WTC11 (cell line): ENCODE results near the gene SLC44A2. TPM values are rescaled to one million over a fixed set of nuclear protein-coding genes. Genes with fewer than 3 reads are reported as not detected.

Source experiments
- FOXP4 ChIP-seq: sonication (generic); formaldehyde crosslinking; IDR thresholded peaks from 2 replicates; pipeline ENCODE4 v1.8.0; 2022; ENCODE audit warnings: mild to moderate bottlenecking, missing genetic modification reagents
- GRHL2 ChIP-seq: fragments of 250-450 bp; sonication (Bioruptor Pico); IDR thresholded peaks from 2 replicates; pipeline ENCODE4 v1.8.0; 2022; ENCODE audit warnings: mild to moderate bottlenecking, moderate library complexity; ENCODE audit not compliant: insufficient replicate concordance, severe bottlenecking
- GTF2I ChIP-seq: fragments of 250-450 bp; sonication (Bioruptor Pico); conservative IDR thresholded peaks from 2 replicates; pipeline ENCODE4 v1.4.0; 2021; ENCODE audit warnings: mild to moderate bottlenecking
- HMGA2 ChIP-seq: fragments of 250-450 bp; sonication (Bioruptor Pico); IDR thresholded peaks from 2 replicates; pipeline ENCODE4 v1.4.0; 2021; ENCODE audit warnings: mild to moderate bottlenecking, moderate library complexity
- IRF2 ChIP-seq: sonication (generic); formaldehyde crosslinking; IDR thresholded peaks from 2 replicates; pipeline ENCODE4 v1.8.0; 2022; ENCODE audit warnings: low read depth, missing genetic modification reagents, borderline replicate concordance
- JAZF1 ChIP-seq: fragments of 250-450 bp; sonication (Bioruptor Pico); IDR thresholded peaks from 2 replicates; pipeline ENCODE4 v1.9.0; 2021; ENCODE audit warnings: moderate library complexity, mild to moderate bottlenecking, inconsistent platforms
- KAT7 ChIP-seq: sonication (generic); formaldehyde crosslinking; IDR thresholded peaks from 2 replicates; pipeline ENCODE4 v1.8.1; 2023; ENCODE audit warnings: missing genetic modification reagents, mild to moderate bottlenecking, borderline replicate concordance
- MAX ChIP-seq: sonication (generic); formaldehyde crosslinking; IDR thresholded peaks from 2 replicates; pipeline ENCODE4 v1.8.0; 2022; ENCODE audit warnings: mild to moderate bottlenecking, missing genetic modification reagents
- MYBL2 ChIP-seq: sonication (generic); formaldehyde crosslinking; IDR thresholded peaks from 2 replicates; pipeline ENCODE4 v1.8.1; 2023; ENCODE audit warnings: mild to moderate bottlenecking, moderate library complexity, missing genetic modification reagents
- NFE2L1 ChIP-seq: sonication (generic); formaldehyde crosslinking; IDR thresholded peaks from 2 replicates; pipeline ENCODE4 v1.8.1; 2023; ENCODE audit warnings: missing genetic modification reagents
- OVOL2 ChIP-seq: fragments of 250-450 bp; sonication (Bioruptor Pico); IDR thresholded peaks from 2 replicates; pipeline ENCODE4 v1.9.0; 2021; ENCODE audit warnings: mild to moderate bottlenecking, borderline replicate concordance
- PRDM15 ChIP-seq: sonication (generic); formaldehyde crosslinking; IDR thresholded peaks from 2 replicates; pipeline ENCODE4 v1.8.0; 2022; ENCODE audit warnings: missing genetic modification reagents
- PREB ChIP-seq: sonication (generic); formaldehyde crosslinking; IDR thresholded peaks from 2 replicates; pipeline ENCODE4 v1.8.1; 2022; ENCODE audit warnings: mild to moderate bottlenecking, missing genetic modification reagents, moderate library complexity, borderline replicate concordance
- USF2 ChIP-seq: sonication (generic); formaldehyde crosslinking; IDR thresholded peaks from 2 replicates; pipeline ENCODE4 v1.8.1; 2023; ENCODE audit warnings: mild to moderate bottlenecking, missing genetic modification reagents, moderate library complexity
- ZNF232 ChIP-seq: sonication (generic); formaldehyde crosslinking; IDR thresholded peaks from 2 replicates; pipeline ENCODE4 v1.8.0; 2022; ENCODE audit warnings: mild to moderate bottlenecking, missing genetic modification reagents
- ZNF671 ChIP-seq: fragments of 250-450 bp; sonication (Bioruptor Pico); IDR thresholded peaks from 2 replicates; pipeline ENCODE4 v1.8.0; 2021; ENCODE audit warnings: mild to moderate bottlenecking
- total RNA-seq: library from RNA; stranded (reverse); gene quantifications from 3 replicates; pipeline ENCODE4 v1.2.3, GENCODE V29; 2021
- TF ChIP-seq, protein P1 (sequence below): fragments of 250-450 bp; sonication (Bioruptor Pico); IDR thresholded peaks from 2 replicates; pipeline ENCODE4 v1.9.0; 2021; ENCODE audit warnings: mild to moderate bottlenecking
- TF ChIP-seq, protein P2 (sequence below): fragments of 250-450 bp; sonication (Bioruptor Pico); IDR thresholded peaks from 2 replicates; pipeline ENCODE4 v1.9.0; 2021; ENCODE audit warnings: moderate library complexity, mild to moderate bottlenecking, inconsistent platforms, borderline replicate concordance
- TF ChIP-seq, protein P3 (sequence below): sonication (generic); formaldehyde crosslinking; IDR thresholded peaks from 2 replicates; pipeline ENCODE4 v1.8.1; 2022; ENCODE audit warnings: low read depth, missing genetic modification reagents, borderline replicate concordance
- TF ChIP-seq, protein P4 (sequence below): sonication (generic); formaldehyde crosslinking; IDR thresholded peaks from 2 replicates; pipeline ENCODE4 v1.8.1; 2022; ENCODE audit warnings: missing genetic modification reagents, borderline replicate concordance
- TF ChIP-seq, protein P5 (sequence below): fragments of 200-600 bp; IDR thresholded peaks from 2 replicates; pipeline ENCODE4 v1.8.0; 2022; ENCODE audit warnings: antibody characterized with exemption

The SLC44A2 gene
- total RNA-seq, 1 experiment from 2014 or later = 109 TPM

- TF ChIP-seq, protein P1, sequence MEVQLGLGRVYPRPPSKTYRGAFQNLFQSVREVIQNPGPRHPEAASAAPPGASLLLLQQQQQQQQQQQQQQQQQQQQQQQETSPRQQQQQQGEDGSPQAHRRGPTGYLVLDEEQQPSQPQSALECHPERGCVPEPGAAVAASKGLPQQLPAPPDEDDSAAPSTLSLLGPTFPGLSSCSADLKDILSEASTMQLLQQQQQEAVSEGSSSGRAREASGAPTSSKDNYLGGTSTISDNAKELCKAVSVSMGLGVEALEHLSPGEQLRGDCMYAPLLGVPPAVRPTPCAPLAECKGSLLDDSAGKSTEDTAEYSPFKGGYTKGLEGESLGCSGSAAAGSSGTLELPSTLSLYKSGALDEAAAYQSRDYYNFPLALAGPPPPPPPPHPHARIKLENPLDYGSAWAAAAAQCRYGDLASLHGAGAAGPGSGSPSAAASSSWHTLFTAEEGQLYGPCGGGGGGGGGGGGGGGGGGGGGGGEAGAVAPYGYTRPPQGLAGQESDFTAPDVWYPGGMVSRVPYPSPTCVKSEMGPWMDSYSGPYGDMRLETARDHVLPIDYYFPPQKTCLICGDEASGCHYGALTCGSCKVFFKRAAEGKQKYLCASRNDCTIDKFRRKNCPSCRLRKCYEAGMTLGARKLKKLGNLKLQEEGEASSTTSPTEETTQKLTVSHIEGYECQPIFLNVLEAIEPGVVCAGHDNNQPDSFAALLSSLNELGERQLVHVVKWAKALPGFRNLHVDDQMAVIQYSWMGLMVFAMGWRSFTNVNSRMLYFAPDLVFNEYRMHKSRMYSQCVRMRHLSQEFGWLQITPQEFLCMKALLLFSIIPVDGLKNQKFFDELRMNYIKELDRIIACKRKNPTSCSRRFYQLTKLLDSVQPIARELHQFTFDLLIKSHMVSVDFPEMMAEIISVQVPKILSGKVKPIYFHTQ (CRISPR knock-in tag) = no peak
- TF ChIP-seq OVOL2 (CRISPR knock-in tag) = no peak
- TF ChIP-seq HMGA2 = no peak
- no peak for TF ChIP-seq GRHL2 (CRISPR knock-in tag)
- TF ChIP-seq USF2 (CRISPR knock-in tag) = peak; percentile 66
- no peak for TF ChIP-seq FOXP4 (CRISPR knock-in tag)
- no peak for TF ChIP-seq PRDM15
- no peak for TF ChIP-seq ZNF232 (CRISPR knock-in tag)
- no peak for TF ChIP-seq KAT7 (CRISPR knock-in tag)
- TF ChIP-seq, protein P2, sequence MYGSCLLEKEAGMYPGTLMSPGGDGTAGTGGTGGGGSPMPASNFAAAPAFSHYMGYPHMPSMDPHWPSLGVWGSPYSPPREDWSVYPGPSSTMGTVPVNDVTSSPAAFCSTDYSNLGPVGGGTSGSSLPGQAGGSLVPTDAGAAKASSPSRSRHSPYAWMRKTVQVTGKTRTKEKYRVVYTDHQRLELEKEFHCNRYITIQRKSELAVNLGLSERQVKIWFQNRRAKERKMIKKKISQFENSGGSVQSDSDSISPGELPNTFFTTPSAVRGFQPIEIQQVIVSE (CRISPR knock-in tag) = no peak
- TF ChIP-seq IRF2 (CRISPR knock-in tag) = no peak
- no peak for TF ChIP-seq PREB (CRISPR knock-in tag)
- peak; percentile 91 for TF ChIP-seq MAX (CRISPR knock-in tag)
- TF ChIP-seq MYBL2 (CRISPR knock-in tag) = no peak
- TF ChIP-seq, protein P3, sequence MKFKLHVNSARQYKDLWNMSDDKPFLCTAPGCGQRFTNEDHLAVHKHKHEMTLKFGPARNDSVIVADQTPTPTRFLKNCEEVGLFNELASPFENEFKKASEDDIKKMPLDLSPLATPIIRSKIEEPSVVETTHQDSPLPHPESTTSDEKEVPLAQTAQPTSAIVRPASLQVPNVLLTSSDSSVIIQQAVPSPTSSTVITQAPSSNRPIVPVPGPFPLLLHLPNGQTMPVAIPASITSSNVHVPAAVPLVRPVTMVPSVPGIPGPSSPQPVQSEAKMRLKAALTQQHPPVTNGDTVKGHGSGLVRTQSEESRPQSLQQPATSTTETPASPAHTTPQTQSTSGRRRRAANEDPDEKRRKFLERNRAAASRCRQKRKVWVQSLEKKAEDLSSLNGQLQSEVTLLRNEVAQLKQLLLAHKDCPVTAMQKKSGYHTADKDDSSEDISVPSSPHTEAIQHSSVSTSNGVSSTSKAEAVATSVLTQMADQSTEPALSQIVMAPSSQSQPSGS = no peak
- TF ChIP-seq JAZF1 (CRISPR knock-in tag) = no peak
- no peak for TF ChIP-seq ZNF671
- no peak for TF ChIP-seq GTF2I
- TF ChIP-seq, protein P4, sequence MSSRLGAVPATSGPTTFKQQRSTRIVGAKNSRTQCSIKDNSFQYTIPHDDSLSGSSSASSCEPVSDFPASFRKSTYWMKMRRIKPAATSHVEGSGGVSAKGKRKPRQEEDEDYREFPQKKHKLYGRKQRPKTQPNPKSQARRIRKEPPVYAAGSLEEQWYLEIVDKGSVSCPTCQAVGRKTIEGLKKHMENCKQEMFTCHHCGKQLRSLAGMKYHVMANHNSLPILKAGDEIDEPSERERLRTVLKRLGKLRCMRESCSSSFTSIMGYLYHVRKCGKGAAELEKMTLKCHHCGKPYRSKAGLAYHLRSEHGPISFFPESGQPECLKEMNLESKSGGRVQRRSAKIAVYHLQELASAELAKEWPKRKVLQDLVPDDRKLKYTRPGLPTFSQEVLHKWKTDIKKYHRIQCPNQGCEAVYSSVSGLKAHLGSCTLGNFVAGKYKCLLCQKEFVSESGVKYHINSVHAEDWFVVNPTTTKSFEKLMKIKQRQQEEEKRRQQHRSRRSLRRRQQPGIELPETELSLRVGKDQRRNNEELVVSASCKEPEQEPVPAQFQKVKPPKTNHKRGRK (CRISPR knock-in tag) = no peak
- TF ChIP-seq, protein P5, sequence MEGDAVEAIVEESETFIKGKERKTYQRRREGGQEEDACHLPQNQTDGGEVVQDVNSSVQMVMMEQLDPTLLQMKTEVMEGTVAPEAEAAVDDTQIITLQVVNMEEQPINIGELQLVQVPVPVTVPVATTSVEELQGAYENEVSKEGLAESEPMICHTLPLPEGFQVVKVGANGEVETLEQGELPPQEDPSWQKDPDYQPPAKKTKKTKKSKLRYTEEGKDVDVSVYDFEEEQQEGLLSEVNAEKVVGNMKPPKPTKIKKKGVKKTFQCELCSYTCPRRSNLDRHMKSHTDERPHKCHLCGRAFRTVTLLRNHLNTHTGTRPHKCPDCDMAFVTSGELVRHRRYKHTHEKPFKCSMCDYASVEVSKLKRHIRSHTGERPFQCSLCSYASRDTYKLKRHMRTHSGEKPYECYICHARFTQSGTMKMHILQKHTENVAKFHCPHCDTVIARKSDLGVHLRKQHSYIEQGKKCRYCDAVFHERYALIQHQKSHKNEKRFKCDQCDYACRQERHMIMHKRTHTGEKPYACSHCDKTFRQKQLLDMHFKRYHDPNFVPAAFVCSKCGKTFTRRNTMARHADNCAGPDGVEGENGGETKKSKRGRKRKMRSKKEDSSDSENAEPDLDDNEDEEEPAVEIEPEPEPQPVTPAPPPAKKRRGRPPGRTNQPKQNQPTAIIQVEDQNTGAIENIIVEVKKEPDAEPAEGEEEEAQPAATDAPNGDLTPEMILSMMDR = peak; percentile 96
- TF ChIP-seq NFE2L1 (CRISPR knock-in tag) = no peak
Measured at GRCh38 chr19:10580979-10581631, 44.2 kb upstream of the SLC44A2 start (continued).
